Measurements from ENCODE around the gene WDR33. TPM values are rescaled to one million over a fixed set of nuclear protein-coding genes. Genes with fewer than 3 reads are reported as not detected.

The WDR33 gene
- total and polyA plus RNA-seq, 4 donors: 8.2 to 37.5 (median 22.4) TPM

GRCh38 chr2:127733113-127733815 is 77.7 kb downstream of the WDR33 start (continued):
- TF ChIP-seq ZBTB33 (IDR thresholded peaks at IDR 0.05): no peak
- TF ChIP-seq HNF4G (IDR thresholded peaks at IDR 0.05): no peak
- TF ChIP-seq GABPA (IDR thresholded peaks at IDR 0.05 in 1 of 2, conservative IDR thresholded peaks at IDR 0.05 in 1 of 2): no peak
- TF ChIP-seq RXRA (IDR thresholded peaks at IDR 0.05): no peak
- no peak for TF ChIP-seq RAD21 (IDR thresholded peaks at IDR 0.05)
- TF ChIP-seq YY1 (IDR thresholded peaks at IDR 0.05): no peak
- no peak for TF ChIP-seq SP1 (IDR thresholded peaks at IDR 0.05)

- 94% methylated on average over 6 of the region's 6 CpGs for WGBS
- Histone ChIP-seq H3K9ac (ENCODE audit: low read depth in 1 of 2, low read length in 2 of 2) (no peak overlapping the region), H3K27me3 (ENCODE audit: control insufficient read depth in 4 of 4, insufficient read depth in 4 of 4, low read length in 3 of 4) (no peaks in the 10 kb centered on the region), H3K4me1 (ENCODE audit: control insufficient read depth in 4 of 4, insufficient read depth in 4 of 4, low read length in 3 of 4) (no peaks in the 10 kb centered on the region), H3K9me3 (ENCODE audit: control insufficient read depth in 4 of 4, low read length in 3 of 4) (no peaks in the 10 kb centered on the region), H3K27ac (ENCODE audit: low read depth in 1 of 2, low read length in 2 of 2) (no peak overlapping the region), H3K4me3 (ENCODE audit: low read depth in 1 of 3, low read length in 3 of 3) (no peak overlapping the region), H3K36me3 (ENCODE audit: control insufficient read depth in 4 of 4, insufficient read depth in 3 of 4, low read depth in 1 of 4, low read length in 3 of 4) (peaks cover 1 to 16% (median 12%) of the 10 kb centered on the region in 4 donors)
- DNase-seq (ENCODE audit: low spot score): no peak
- no peak for TF ChIP-seq RXRA (IDR thresholded peaks at IDR 0.05)
- TF ChIP-seq CTCF (IDR thresholded peaks at IDR 0.05; ENCODE audit: low read depth, low read length, missing input control): no peak
- no peak for TF ChIP-seq HNF4G (IDR thresholded peaks at IDR 0.05)
- no peak for TF ChIP-seq HNF4A (conservative IDR thresholded peaks at IDR 0.05)
- TF ChIP-seq ATF3 (IDR thresholded peaks at IDR 0.05): no peak
- TF ChIP-seq SP1 (IDR thresholded peaks at IDR 0.05): no peak
- no peak for TF ChIP-seq YY1 (IDR thresholded peaks at IDR 0.05)
- TF ChIP-seq FOXA1 (IDR thresholded peaks at IDR 0.05): no peak
- no peak for TF ChIP-seq FOXA2 (IDR thresholded peaks at IDR 0.05)
- no peak for TF ChIP-seq NR2F2 (IDR thresholded peaks at IDR 0.05)
- TF ChIP-seq EGR1 (IDR thresholded peaks at IDR 0.05; ENCODE audit: low read depth in 2 of 2): no peak
- TF ChIP-seq RAD21 (IDR thresholded peaks at IDR 0.05): no peak
- no peak for TF ChIP-seq JUND (IDR thresholded peaks at IDR 0.05)
- TF ChIP-seq MAX (IDR thresholded peaks at IDR 0.05): no peak
These were observed 84.7 kb downstream of the WDR33 start for GRCh38 chr2:127726158-127726880.

- no peak overlapping the region for H3K4me3 ChIP-seq (ENCODE audit: low read depth in 1 of 3, low read length in 3 of 3)
- H3K4me1 ChIP-seq (ENCODE audit: control insufficient read depth in 4 of 4, insufficient read depth in 4 of 4, low read length in 3 of 4): no peaks in the 10 kb centered on the region
- no peak overlapping the region for H3K27ac ChIP-seq (ENCODE audit: low read depth in 1 of 2, low read length in 2 of 2)
- no peaks in the 10 kb centered on the region for H3K27me3 ChIP-seq (ENCODE audit: control insufficient read depth in 4 of 4, insufficient read depth in 4 of 4, low read length in 3 of 4)
- no peak for DNase-seq (ENCODE audit: low spot score)
- peaks cover 9 to 39% (median 28%) of the 10 kb centered on the region in 4 donors for H3K36me3 ChIP-seq (ENCODE audit: control insufficient read depth in 4 of 4, insufficient read depth in 3 of 4, low read depth in 1 of 4, low read length in 3 of 4)
- H3K9me3 ChIP-seq (ENCODE audit: control insufficient read depth in 4 of 4, low read length in 3 of 4): no peaks in the 10 kb centered on the region
- H3K9ac ChIP-seq (ENCODE audit: low read depth in 1 of 2, low read length in 2 of 2): no peak overlapping the region
- TF ChIP-seq TAF1 (conservative IDR thresholded peaks at IDR 0.05) (no peak), FOXA2 (IDR thresholded peaks at IDR 0.05) (no peak), GABPA (IDR thresholded peaks at IDR 0.05 in 1 of 2, conservative IDR thresholded peaks at IDR 0.05 in 1 of 2) (no peak), JUND (IDR thresholded peaks at IDR 0.05) (no peak), SP1 (IDR thresholded peaks at IDR 0.05) (no peak)
- WGBS: 86% methylated on average over 3 of the region's 3 CpGs
These were observed 88.2 kb downstream of the WDR33 start for GRCh38 chr2:127722807-127723206.

All from liver (tissue), 9 donors.